CD14-positive monocyte (primary cell): ENCODE measurements around the gene DHRS1. TPM values are rescaled to one million over a fixed set of nuclear protein-coding genes. Genes with fewer than 3 reads are reported as not detected.

Experiments
- DNase-seq, 3 donors: peaks; one replicate each; pipeline ENCODE4 v3.0.0-alpha.2; 2011 to 2022
- H2AFZ ChIP-seq: 2 replicates; pipeline ENCODE4 v1.6.0; 2012; ENCODE audit warnings: mild to moderate bottlenecking, low read depth, low read length, inconsistent platforms; ENCODE audit not compliant: insufficient read depth, poor library complexity, severe bottlenecking
- H3K27ac ChIP-seq, 2 donors: 1 replicate in 1 of 2; 2 replicates in 1 of 2; pipeline ENCODE4 v1.5.1; 2012 to 2013; ENCODE audit warnings: low read length in 2 of 2, control low read depth in 1 of 2, inconsistent platforms in 1 of 2, low read depth in 1 of 2, mild to moderate bottlenecking in 1 of 2
- H3K27me3 ChIP-seq, 2 donors: one replicate each; pipeline versions ENCODE4 v1.6.0 to v1.6.1; 2011 to 2013; ENCODE audit warnings: low read length in 2 of 2; ENCODE audit not compliant: control insufficient read depth in 2 of 2, insufficient read depth in 2 of 2
- H3K36me3 ChIP-seq, 2 donors: replicated peaks in 1 of 2; 1 replicate in 1 of 2; 2 replicates in 1 of 2; pipeline versions ENCODE4 v1.5.1 to v1.6.1; 2012 to 2013; ENCODE audit warnings: low read length in 2 of 2, control low read depth in 1 of 2, inconsistent platforms in 1 of 2, mild to moderate bottlenecking in 1 of 2; ENCODE audit not compliant: insufficient read depth in 2 of 2, control insufficient read depth in 1 of 2
- H3K4me1 ChIP-seq, 2 donors: 1 replicate in 1 of 2; 2 replicates in 1 of 2; pipeline versions ENCODE4 v1.5.1 to v1.6.1; 2012 to 2013; ENCODE audit warnings: low read length in 2 of 2, control low read depth in 1 of 2, inconsistent platforms in 1 of 2, mild to moderate bottlenecking in 1 of 2, moderate library complexity in 1 of 2; ENCODE audit not compliant: insufficient read depth in 2 of 2, control insufficient read depth in 1 of 2
- H3K4me2 ChIP-seq: replicated peaks from 2 replicates; pipeline ENCODE3; 2012; ENCODE audit warnings: low read length, moderate library complexity, mild to moderate bottlenecking; ENCODE audit not compliant: poor library complexity, severe bottlenecking; ENCODE audit errors: extremely low read depth
- H3K4me3 ChIP-seq, 3 experiments: fragments of 200-600 bp in 1 of 3; sonication (generic) in 1 of 3; replicated peaks in 1 of 3; 1 replicate in 2 of 3; 2 replicates in 1 of 3; pipeline ENCODE4 v1.5.1; 2011 to 2013; ENCODE audit warnings: low read length in 3 of 3, mild to moderate bottlenecking in 3 of 3, control low read depth in 2 of 3, low read depth in 2 of 3, inconsistent platforms in 1 of 3, moderate library complexity in 1 of 3
- H3K79me2 ChIP-seq: 2 replicates; pipeline ENCODE4 v1.6.0; 2012; ENCODE audit warnings: mild to moderate bottlenecking, control low read depth, inconsistent platforms, low read length, moderate library complexity; ENCODE audit not compliant: insufficient read depth
- H3K9ac ChIP-seq: 2 replicates; pipeline ENCODE4 v1.6.0; 2017; ENCODE audit warnings: low read length, mild to moderate bottlenecking; ENCODE audit not compliant: insufficient read depth, poor library complexity, severe bottlenecking
- H3K9me3 ChIP-seq, 2 donors: replicated peaks in 1 of 2; 1 replicate in 1 of 2; 2 replicates in 1 of 2; pipeline versions ENCODE4 v1.5.1 to v1.6.1; 2012 to 2013; ENCODE audit warnings: low read length in 2 of 2, control low read depth in 1 of 2; ENCODE audit not compliant: control insufficient read depth in 1 of 2, insufficient read depth in 1 of 2
- H4K20me1 ChIP-seq: 2 replicates; pipeline ENCODE4 v1.6.0; 2012; ENCODE audit warnings: mild to moderate bottlenecking, low read length, control low read depth, moderate library complexity; ENCODE audit not compliant: insufficient read depth
- H3K27ac Mint-ChIP-seq, 7 donors: one replicate each; pipeline ENCODE4 v1.8.0; 2020; ENCODE audit warnings: mild to moderate bottlenecking in 7 of 7, mixed read lengths in 7 of 7, moderate library complexity in 6 of 7, inconsistent platforms in 2 of 7
- H3K27me3 Mint-ChIP-seq, 3 donors: one replicate each; pipeline ENCODE4 v1.8.0; 2021 to 2022; ENCODE audit warnings: low read depth in 3 of 3, mild to moderate bottlenecking in 3 of 3, mixed read lengths in 3 of 3, moderate library complexity in 3 of 3, inconsistent platforms in 1 of 3
- H3K36me3 Mint-ChIP-seq, 2 donors: one replicate each; pipeline ENCODE4 v1.8.0; 2020; ENCODE audit warnings: mixed read lengths in 2 of 2, inconsistent platforms in 1 of 2, mild to moderate bottlenecking in 1 of 2
- H3K4me1 Mint-ChIP-seq: one replicate; pipeline ENCODE4 v1.8.0; 2020; ENCODE audit warnings: mild to moderate bottlenecking, mixed read lengths
- H3K4me3 Mint-ChIP-seq, 2 donors: one replicate each; pipeline ENCODE4 v1.8.0; 2020; ENCODE audit warnings: mild to moderate bottlenecking in 2 of 2, mixed read lengths in 2 of 2, moderate library complexity in 1 of 2
- H3K9me3 Mint-ChIP-seq, 7 donors: one replicate each; pipeline ENCODE4 v1.8.0; 2020 to 2022; ENCODE audit warnings: mixed read lengths in 7 of 7, mild to moderate bottlenecking in 6 of 7, moderate library complexity in 6 of 7, inconsistent platforms in 2 of 7
- WGBS: methylation state at CpG from one replicate; pipeline ENCODE4 v1.1.5; 2013; ENCODE audit warnings: missing lambda C conversion rate; ENCODE audit not compliant: insufficient coverage; 5-methylcytosine and 5-hydroxymethylcytosine counted together
- intact Hi-C, 2 donors: fragments of 100-400 bp; cut with micrococcal nuclease; formaldehyde crosslinking; loops; one replicate each; pipeline versions ENCODE4 v1.15.0 to v1.15.1; 2023
- polyA plus RNA-seq, 3 donors: library from polyadenylated mRNA; depleted of rRNA in 1 of 3; unstranded in 2 of 3; stranded (reverse) in 1 of 3; fragments of 300-500 nt in 2 of 3; fragments of >200 nt in 1 of 3; fragmentation: Illumina TruSeq in 2 of 3; gene quantifications; 1 replicate in 2 of 3; 2 replicates in 1 of 3; pipeline ENCODE4 v1.2.3, GENCODE V29; 2012 to 2021
- TF ChIP-seq, protein P1 (sequence below): fragments of 200-600 bp; IDR thresholded peaks from one replicate; pipeline ENCODE4 v1.8.0; 2022; ENCODE audit warnings: antibody characterized with exemption, mild to moderate bottlenecking

DHRS1 gene
- polyA plus RNA-seq, 3 donors = 31.6 to 49.4 (median 48.8) TPM

DNA sequence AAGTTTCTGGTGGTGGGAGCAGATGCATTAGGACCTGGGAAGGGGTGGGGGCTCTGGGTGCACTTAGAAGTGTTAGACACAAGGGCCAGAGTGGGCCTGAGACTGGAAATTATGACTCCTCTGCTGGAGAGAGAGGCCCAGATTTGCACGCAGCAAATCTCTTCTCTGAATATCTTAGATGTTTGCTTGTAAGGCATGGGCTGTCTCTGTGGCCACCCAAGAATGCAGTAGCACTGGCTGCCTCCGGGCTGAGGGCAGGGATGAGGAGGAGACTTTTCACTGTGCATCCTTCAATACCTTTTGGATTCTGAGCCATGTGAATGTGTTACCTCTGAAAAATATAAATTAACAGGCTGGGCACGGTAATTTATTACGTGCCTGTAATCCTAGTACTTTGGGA lies 14.2 kb downstream of the DHRS1 start:
- peaks cover 25 to 26% of the 10 kb centered on the region in 2 donors for H3K4me1 ChIP-seq

DNA sequence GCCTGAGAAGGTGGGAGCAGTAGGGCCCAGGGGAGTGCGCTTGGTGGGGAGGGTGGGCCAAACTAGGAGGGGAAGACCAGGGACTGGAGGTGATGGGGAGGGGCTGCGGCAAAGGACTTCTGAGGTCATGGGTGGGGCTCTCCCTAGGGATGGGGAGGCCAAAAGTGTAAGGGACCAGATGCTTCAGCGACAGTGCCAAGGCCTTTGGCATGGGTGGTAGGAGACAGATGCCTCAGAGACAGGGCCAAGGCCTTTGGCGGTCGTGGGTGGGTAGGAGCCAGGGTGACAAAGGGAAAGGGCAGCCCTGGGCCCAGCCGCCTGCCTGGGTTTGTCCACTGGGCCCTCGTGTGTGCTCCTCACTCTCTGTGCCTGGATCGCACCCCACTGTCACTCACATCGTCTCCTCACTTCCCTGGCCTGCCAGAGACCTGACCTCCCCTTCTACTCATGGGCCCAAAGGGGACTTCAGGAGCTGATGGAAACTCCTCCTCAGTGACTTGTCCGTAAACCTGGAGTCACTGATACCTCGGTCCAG lies 15.0 kb downstream of the DHRS1 start:
- no peak overlapping the region for H3K9ac ChIP-seq
- no peaks in the 10 kb centered on the region for H3K27me3 ChIP-seq
- no peak overlapping the region for H3K4me3 ChIP-seq
- H2AFZ ChIP-seq = no peak overlapping the region
- no peaks in the 10 kb centered on the region for H3K9me3 ChIP-seq
- H3K79me2 ChIP-seq = peaks cover 27% of the 10 kb centered on the region
- H4K20me1 ChIP-seq = no peaks in the 10 kb centered on the region
- no peak for DNase-seq
- Mint-ChIP-seq H3K4me3 (no peak overlapping the region), H3K27me3 (peaks cover 0 to 3% (median 1%) of the 10 kb centered on the region in 3 donors), H3K36me3 (peaks cover 15 to 16% of the 10 kb centered on the region in 2 donors), H3K4me1 (peaks cover 43% of the 10 kb centered on the region), H3K27ac (peak overlapping the region in 1 of 7 donors; percentile 64), H3K9me3 (peaks cover 0 to 3% (median 0%) of the 10 kb centered on the region in 7 donors)
- H3K27ac ChIP-seq = no peak overlapping the region
- peaks cover 33 to 34% of the 10 kb centered on the region in 2 donors for H3K4me1 ChIP-seq
- intact Hi-C loops = no loop called here
- TF ChIP-seq, protein P1, sequence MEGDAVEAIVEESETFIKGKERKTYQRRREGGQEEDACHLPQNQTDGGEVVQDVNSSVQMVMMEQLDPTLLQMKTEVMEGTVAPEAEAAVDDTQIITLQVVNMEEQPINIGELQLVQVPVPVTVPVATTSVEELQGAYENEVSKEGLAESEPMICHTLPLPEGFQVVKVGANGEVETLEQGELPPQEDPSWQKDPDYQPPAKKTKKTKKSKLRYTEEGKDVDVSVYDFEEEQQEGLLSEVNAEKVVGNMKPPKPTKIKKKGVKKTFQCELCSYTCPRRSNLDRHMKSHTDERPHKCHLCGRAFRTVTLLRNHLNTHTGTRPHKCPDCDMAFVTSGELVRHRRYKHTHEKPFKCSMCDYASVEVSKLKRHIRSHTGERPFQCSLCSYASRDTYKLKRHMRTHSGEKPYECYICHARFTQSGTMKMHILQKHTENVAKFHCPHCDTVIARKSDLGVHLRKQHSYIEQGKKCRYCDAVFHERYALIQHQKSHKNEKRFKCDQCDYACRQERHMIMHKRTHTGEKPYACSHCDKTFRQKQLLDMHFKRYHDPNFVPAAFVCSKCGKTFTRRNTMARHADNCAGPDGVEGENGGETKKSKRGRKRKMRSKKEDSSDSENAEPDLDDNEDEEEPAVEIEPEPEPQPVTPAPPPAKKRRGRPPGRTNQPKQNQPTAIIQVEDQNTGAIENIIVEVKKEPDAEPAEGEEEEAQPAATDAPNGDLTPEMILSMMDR = no peak
- WGBS = 97% methylated on average over 8 of the region's 11 CpGs
- no peak overlapping the region for H3K4me2 ChIP-seq
- H3K36me3 ChIP-seq = peaks cover 5% of the 10 kb centered on the region in 2 donors

More for the DNA sequence above, 14.2 kb downstream of the DHRS1 start:
- no peaks in the 10 kb centered on the region for H4K20me1 ChIP-seq
- peaks cover 0 to 3% (median 1%) of the 10 kb centered on the region in 3 donors for H3K27me3 Mint-ChIP-seq
- intact Hi-C loops = no loop called here
- DNase-seq = no peak
- peak overlapping the region in 1 of 7 donors; percentile 37 for H3K27ac Mint-ChIP-seq
- 100% methylated on average over 3 of the region's 4 CpGs for WGBS
- no peak overlapping the region for H3K4me2 ChIP-seq
- no peak overlapping the region for H2AFZ ChIP-seq
- TF ChIP-seq, protein P1 = no peak
- no peaks in the 10 kb centered on the region for H3K9me3 ChIP-seq
- peaks cover 21 to 24% of the 10 kb centered on the region in 2 donors for H3K36me3 Mint-ChIP-seq
- H3K9me3 Mint-ChIP-seq = peaks cover 0 to 3% (median 0%) of the 10 kb centered on the region in 7 donors
- H3K27me3 ChIP-seq = no peaks in the 10 kb centered on the region
- H3K4me1 Mint-ChIP-seq = peaks cover 35% of the 10 kb centered on the region
- peaks cover 13% of the 10 kb centered on the region in 2 donors for H3K36me3 ChIP-seq
- H3K4me3 ChIP-seq = no peak overlapping the region
- no peak overlapping the region for H3K4me3 Mint-ChIP-seq
- H3K9ac ChIP-seq = no peak overlapping the region
- peaks cover 20% of the 10 kb centered on the region for H3K79me2 ChIP-seq
- no peak overlapping the region for H3K27ac ChIP-seq
